HG03108 (cell line): ENCODE results near the gene RPE65.
"Not testable (repeated sequence)": the region's sequence is repeated elsewhere in the genome, so short reads cannot be mapped to it uniquely, and the experiment has no call there.

ENCODE experiments used
- ATAC-seq: cut with Tn5 transposase; IDR thresholded peaks from one replicate; pipeline ENCODE4 v1.9.1; 2021; ENCODE audit warnings: moderate library complexity; ENCODE audit not compliant: unreplicated experiment

Gene RPE65

GRCh38 chr1:68454534-68454933 lies 4.8 kb upstream of the RPE65 start:
- ATAC-seq = no peak

DNA sequence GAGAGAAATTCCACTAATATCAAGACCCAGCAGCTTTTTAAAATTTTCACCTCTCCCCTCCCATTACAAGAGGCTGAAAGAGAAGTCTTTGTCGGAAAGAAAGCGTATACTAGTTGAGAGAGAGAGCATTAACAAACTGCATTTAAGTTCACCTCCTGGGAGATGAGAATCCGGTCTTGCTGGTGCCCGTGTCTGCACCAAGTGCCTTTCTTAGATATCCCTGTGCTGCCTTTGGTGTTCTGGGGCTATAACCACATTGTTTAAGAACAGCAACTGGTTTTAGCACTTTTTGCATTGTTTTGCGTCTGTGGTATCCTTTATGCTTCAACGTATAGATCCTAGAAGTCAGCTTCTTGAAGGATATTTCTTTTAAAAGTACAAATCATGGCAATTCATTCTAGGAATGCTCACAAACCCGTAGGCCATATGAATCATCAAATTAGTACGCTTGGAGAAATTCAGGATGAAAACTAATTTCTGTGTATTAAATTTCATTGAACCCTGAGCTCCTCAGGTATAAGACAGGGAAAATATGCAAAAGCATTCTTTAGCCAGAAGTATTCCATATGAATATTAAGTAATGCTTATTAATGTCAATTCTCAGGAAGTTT lies 3.4 kb upstream of the RPE65 start:
- no peak for ATAC-seq

- no peak for ATAC-seq
These were observed 1.4 kb downstream of the RPE65 start for GRCh38 chr1:68448365-68448764.

DNA sequence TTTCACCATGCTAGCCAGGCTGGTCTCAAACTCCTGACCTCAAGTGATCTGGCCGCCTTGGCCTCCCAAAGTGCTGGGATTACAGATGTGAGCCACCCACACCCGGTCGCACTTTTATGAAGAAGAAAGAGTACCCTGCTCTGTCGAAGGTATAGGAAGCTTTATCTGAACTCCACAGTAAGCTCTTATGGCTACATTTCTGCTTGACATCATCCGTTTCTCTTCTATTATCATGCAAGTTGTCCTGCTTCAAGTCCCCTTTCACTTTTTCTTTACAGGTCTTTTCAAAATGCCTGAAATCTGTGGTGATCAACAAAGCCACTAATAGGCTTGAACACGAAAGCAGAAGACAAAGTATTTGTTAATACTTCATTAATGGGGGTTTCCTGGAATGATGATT lies 4.0 kb downstream of the RPE65 start:
- ATAC-seq = no peak

DNA sequence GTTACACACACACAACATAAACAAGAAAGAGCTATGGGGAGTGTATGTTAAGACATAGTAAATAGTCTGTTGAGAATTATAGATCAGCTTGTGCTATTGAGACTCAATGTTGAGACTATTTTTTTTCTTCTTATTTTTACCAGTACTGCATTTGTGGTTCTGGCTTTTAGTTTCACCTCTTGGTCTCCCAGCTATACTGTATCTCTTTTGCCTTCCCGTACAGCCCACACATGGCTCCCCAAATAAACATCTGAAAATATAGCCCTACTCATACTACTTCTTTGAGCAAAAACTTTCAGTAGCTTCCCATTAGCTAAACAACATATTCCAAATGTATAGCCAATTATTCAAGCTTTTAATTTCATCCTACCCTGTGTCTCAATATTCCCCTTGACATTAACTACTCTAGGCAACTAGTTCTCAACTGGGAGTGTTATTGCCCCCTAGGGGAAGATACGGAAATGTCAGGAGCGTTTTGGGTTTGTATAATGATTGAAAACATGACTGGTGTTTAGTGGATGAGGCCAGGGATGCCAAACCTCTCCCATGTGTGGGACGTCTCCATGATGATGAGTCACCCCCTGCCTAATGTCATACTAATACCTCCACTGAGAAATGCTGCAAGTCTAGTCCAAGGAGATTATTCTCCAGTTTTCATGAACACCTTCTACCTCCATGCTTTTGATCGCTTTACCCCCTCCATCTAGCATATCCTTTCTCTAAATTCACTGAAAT lies 6.8 kb downstream of the RPE65 start:
- no peak for ATAC-seq

DNA sequence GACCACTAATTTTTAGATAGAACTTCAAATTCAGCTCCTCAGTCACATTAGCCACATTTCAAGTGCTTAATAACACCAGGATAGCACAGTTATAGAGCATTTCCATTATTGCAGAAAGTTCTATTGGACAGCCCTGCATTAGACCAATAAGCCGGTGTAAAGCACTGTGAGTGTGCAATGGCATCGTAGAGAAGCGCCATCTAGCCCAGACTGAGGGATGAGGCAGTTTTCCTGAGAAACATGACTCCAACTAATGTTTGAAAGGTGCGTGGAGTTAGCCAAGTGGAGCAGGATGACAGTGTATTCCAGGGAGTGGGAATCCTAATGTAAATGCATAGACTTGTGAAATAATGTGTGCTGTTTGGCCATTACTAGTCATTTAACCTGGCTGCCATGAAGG lies 7.7 kb downstream of the RPE65 start:
- no peak for ATAC-seq

- ATAC-seq = no peak
These were observed 11.4 kb downstream of the RPE65 start for GRCh38 chr1:68438310-68438709.

DNA sequence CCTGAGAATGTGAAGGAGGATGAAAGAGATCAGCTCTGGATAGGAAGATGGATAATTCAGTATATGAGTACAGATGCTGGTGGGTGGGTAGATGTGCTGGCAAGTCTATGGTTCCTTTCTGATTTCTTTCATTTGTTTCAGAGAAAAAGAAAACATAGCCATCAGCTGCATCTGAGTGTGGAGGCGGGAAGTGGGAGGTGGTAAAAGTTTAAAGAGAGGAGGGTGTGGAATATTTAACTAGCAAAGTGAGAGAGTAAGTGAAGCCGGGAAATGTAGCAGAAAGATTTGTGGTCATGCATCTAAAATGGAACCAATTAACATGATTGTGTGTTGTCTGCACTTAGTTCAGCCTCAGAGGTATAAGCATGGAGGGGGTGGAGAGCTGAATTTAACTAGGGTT lies 16.4 kb downstream of the RPE65 start:
- no peak for ATAC-seq

DNA sequence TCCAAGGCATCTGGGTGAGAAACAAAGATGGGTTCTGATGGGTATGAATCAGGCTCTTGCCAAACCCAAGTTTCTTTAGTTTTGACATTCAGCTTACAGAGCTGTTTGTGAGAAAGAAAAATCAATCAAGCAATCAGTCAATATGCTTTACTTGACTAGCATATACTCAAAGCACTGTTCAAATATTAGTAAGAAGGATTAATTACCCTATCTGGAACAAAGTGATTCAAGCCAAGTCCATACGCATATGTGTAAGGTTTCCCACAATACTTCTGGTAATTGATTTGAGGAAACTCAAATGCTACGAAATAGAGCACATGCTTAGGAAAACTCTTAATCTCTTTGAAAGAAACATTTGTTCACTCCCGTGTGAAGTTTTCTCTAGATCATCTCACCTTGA lies 18.7 kb downstream of the RPE65 start:
- ATAC-seq = no peak

GRCh38 chr1:68429233-68429808 lies 20.4 kb downstream of the RPE65 start:
- no peak for ATAC-seq

- no peak for ATAC-seq
These were observed 23.2 kb downstream of the RPE65 start for GRCh38 chr1:68426594-68426993.

DNA sequence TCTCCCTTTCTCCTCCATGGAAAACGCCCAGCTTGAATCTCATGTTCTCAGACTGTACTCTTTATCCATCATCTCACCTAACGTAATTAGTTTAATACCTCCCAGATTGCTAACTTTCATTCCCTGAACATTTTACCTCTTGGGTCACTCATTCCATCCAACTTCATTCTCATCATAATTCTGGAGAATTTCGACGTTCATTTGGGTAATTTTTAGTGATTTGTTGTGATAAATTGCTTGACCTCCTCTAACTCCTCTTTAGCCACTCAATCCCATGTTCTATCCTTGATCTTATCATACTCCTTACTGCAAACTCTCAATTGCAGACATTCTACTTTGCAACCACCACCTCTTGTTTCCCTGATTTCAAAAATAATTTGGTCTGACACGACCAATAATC lies 28.4 kb downstream of the RPE65 start:
- ATAC-seq = no peak

DNA sequence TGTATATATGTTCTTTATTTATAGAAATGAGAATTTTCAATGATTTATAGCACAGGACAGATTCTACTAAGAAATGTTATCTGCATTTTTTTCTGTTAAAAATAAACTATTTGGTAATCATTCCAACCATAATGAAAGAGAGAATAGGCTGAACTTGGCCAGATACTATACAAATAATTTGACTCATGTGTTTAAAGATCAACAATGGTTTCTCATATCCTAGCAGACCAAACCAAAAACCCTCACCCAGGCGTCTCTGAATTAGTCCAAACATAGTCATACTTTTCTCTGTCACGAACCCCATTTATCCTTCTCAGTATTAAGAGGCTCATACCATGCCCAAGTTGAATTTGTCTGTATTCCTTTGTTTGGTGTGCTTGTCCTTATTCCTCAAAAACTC lies 40.3 kb downstream of the RPE65 start:
- ATAC-seq = no peak

DNA sequence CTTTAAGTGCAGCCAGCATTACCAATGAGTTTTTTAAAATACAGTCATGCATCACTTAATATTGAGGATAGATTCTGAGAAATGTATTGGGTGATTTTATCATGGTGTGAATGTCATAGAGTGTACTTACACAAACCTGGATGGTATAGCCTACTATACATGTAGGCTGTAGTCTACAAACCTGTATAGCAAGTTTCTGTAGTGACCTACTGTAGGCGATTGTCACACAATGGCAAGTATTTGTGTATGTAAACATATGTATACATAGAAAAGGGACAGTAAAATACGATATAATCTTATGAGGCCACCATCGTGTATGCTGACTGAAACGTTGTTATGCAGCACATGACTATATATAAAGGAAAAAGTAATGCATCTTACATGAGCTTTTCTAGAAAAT lies 48.2 kb downstream of the RPE65 start:
- no peak for ATAC-seq

DNA sequence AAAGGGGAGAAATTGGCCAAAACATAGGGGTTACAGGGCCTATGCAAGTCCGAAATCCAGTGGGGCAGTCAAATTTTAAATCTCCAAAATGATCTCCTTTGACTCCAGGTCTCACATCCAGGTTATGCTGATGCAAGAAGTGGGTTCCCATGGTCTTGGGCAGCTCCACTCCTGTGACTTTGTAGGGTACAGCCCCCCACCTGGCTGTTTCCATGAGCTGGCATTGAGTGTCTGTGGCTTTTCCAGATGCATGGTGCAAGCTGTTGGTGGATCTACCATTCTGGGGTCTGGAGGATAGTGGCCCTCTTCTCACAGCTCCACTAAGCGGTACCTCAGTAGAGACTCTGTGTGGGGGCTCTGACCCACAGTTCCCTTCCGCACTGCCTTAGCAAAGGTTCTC lies 54.2 kb downstream of the RPE65 start:
- not testable (repeated sequence) for ATAC-seq

GRCh38 chr1:68392474-68392873 lies 57.3 kb downstream of the RPE65 start:
- ATAC-seq = not testable (repeated sequence)

DNA sequence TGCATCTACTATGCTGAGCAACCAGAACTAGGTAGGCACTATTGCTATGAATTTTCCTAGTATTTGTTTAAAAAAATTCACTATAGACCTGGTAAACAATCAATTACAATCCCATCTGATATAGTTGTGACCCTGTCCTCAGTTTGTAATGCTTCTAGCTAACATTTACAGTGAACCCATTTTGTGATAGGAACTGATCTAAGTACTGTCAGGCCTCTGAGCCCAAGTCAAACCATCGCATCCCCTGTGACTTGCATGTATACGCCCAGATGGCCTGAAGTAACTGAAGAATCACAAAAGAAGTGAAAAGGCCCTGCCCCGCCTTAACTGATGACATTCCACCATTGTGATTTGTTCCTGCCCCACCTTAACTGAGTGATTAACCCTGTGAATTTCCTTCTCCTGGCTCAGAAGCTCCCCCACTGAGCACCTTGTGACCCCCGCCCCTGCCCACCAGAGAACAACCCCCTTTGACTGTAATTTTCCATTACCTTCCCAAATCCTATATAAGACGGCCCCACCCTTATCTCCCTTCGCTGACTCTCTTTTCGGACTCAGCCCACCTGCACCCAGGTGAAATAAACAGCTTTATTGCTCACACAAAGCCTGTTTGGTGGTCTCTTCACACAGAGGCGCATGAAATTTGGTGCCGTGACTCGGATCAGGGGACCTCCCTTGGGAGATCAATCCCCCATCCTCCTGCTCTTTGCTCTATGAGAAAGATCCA lies 63.8 kb downstream of the RPE65 start:
- ATAC-seq = not testable (repeated sequence)

DNA sequence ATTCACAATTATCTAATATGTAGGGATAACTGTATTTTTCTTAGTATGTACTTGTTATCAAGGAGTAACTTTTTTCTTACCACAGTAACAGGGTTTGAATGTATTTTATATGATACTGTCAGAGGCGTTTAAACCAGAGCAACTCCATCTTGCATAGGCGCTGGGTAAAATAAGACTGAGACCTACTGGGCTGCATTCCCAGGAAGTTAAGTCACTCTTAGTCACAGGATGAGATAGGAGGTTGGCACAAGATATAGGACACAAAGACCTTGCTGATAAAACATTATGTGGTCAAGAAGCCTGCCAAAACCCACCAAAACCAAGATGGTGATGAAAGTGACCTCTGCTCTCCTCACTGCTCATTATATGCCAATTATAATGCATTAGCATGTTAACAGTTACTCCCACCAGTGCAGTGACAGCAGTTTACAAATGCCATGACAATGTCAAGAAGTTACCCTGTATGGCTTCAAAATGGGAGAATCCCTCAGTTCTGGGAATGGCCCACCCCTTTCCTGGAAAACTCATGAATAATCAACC lies 64.8 kb downstream of the RPE65 start:
- ATAC-seq = no peak

GRCh38 chr1:68384321-68384813 lies 65.4 kb downstream of the RPE65 start:
- no peak for ATAC-seq

GRCh38 chr1:68383092-68383491 lies 66.7 kb downstream of the RPE65 start:
- no peak for ATAC-seq

DNA sequence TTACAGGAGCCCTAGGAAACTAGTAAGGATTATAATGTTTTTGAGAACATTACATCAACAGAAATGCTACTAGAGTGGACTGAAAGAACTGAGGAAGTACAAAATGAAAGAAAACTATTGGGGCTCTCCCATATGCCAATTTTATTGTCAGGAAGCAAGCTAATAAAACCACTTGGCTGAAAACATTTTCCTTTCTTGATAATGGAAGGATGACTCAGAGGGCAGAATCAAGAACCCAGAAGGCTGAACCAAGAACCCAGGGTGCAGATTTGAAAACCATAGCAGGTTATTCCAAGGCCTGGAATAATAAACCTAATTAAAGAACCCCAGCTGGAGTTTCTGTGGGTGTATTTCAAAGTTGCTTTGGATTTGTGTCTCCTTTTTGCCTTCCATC lies 70.7 kb downstream of the RPE65 start:
- ATAC-seq = no peak
